SK-N-SH treated with all-trans-retinoic acid at 6 μM for 48 hours (cell line): ENCODE results near the gene HP.
A peak's percentile ranks its signal among the peaks of the same experiment; 100 is the strongest.

Source experiments
- ATAC-seq: fragments of 200-7000 bp; cut with Tn5 transposase; 3 replicates; pipeline ENCODE4 v1.9.1; 2020; ENCODE audit warnings: mild to moderate bottlenecking, moderate library complexity
- ARNTL ChIP-seq: fragments of 450-650 bp; formaldehyde crosslinking; IDR thresholded peaks from 2 replicates; pipeline ENCODE4 v1.5.0; 2020; ENCODE audit warnings: low read depth, mild to moderate bottlenecking, moderate library complexity, borderline replicate concordance
- BACH2 ChIP-seq: fragments of 250-450 bp; sonication (Bioruptor Pico); IDR thresholded peaks from 2 replicates; pipeline ENCODE4 v1.9.0; 2021; ENCODE audit warnings: mild to moderate bottlenecking, borderline replicate concordance
- CSDC2 ChIP-seq: fragments of 250-450 bp; sonication (Bioruptor Pico); IDR thresholded peaks from 2 replicates; pipeline ENCODE4 v1.5.0; 2020; ENCODE audit warnings: mild to moderate bottlenecking, moderate library complexity
- PPARA ChIP-seq: fragments of 250-450 bp; sonication (Bioruptor Pico); IDR thresholded peaks from 2 replicates; pipeline ENCODE4 v1.5.0; 2020; ENCODE audit warnings: mild to moderate bottlenecking, borderline replicate concordance
- RARB ChIP-seq: fragments of 250-450 bp; sonication (Bioruptor Pico); IDR thresholded peaks from 2 replicates; pipeline ENCODE4 v1.8.0; 2021; ENCODE audit warnings: mild to moderate bottlenecking, moderate library complexity
- TCF4 ChIP-seq: fragments of 250-450 bp; sonication (Bioruptor Pico); IDR thresholded peaks from 2 replicates; pipeline ENCODE4 v1.8.0; 2021; ENCODE audit warnings: mild to moderate bottlenecking, moderate library complexity, borderline replicate concordance
- TOX ChIP-seq: fragments of 250-450 bp; sonication (Bioruptor Pico); IDR thresholded peaks from 2 replicates; pipeline ENCODE4 v1.8.0; 2021; ENCODE audit warnings: mild to moderate bottlenecking, moderate library complexity, borderline replicate concordance
- ZC3H10 ChIP-seq: fragments of 250-450 bp; sonication (Bioruptor Pico); IDR thresholded peaks from 2 replicates; pipeline ENCODE4 v1.5.1; 2021; ENCODE audit warnings: mild to moderate bottlenecking, moderate library complexity
- ZFP3 ChIP-seq: fragments of 250-450 bp; sonication (Bioruptor Pico); IDR thresholded peaks from 2 replicates; pipeline ENCODE4 v1.5.0; 2020; ENCODE audit warnings: mild to moderate bottlenecking, moderate library complexity
- ZFP30 ChIP-seq: fragments of 450-650 bp; formaldehyde crosslinking; IDR thresholded peaks from 2 replicates; pipeline ENCODE4 v1.5.0; 2022; ENCODE audit warnings: mild to moderate bottlenecking, moderate library complexity
- ZNF565 ChIP-seq: fragments of 450-650 bp; formaldehyde crosslinking; conservative IDR thresholded peaks from 2 replicates; pipeline ENCODE4 v1.5.0; 2020; ENCODE audit warnings: low read depth, mild to moderate bottlenecking, moderate library complexity
- ZNF70 ChIP-seq: fragments of 450-650 bp; formaldehyde crosslinking; IDR thresholded peaks from 2 replicates; pipeline ENCODE4 v1.5.0; 2020; ENCODE audit warnings: mild to moderate bottlenecking, moderate library complexity
- ZNF8 ChIP-seq: fragments of 450-650 bp; formaldehyde crosslinking; IDR thresholded peaks from 2 replicates; pipeline ENCODE4 v1.5.0; 2020; ENCODE audit warnings: mild to moderate bottlenecking, moderate library complexity
- TF ChIP-seq, protein P1 (sequence below): fragments of 250-450 bp; sonication (Bioruptor Pico); IDR thresholded peaks from 2 replicates; pipeline ENCODE4 v1.5.1; 2021; ENCODE audit warnings: mild to moderate bottlenecking, moderate library complexity
- TF ChIP-seq, protein P2 (sequence below): fragments of 250-450 bp; sonication (Bioruptor Pico); IDR thresholded peaks from 2 replicates; pipeline ENCODE4 v1.8.0; 2021; ENCODE audit warnings: low read depth, mild to moderate bottlenecking, moderate library complexity, borderline replicate concordance
- TF ChIP-seq, protein P3 (sequence below): fragments of 250-450 bp; sonication (Bioruptor Pico); IDR thresholded peaks from 2 replicates; pipeline ENCODE4 v1.5.1; 2020; ENCODE audit warnings: low read depth, mild to moderate bottlenecking, moderate library complexity
- TF ChIP-seq, protein P4 (sequence below): fragments of 250-450 bp; sonication (Bioruptor Pico); IDR thresholded peaks from 2 replicates; pipeline ENCODE4 v1.8.0; 2020; ENCODE audit warnings: mild to moderate bottlenecking, moderate library complexity, borderline replicate concordance

Gene HP

DNA sequence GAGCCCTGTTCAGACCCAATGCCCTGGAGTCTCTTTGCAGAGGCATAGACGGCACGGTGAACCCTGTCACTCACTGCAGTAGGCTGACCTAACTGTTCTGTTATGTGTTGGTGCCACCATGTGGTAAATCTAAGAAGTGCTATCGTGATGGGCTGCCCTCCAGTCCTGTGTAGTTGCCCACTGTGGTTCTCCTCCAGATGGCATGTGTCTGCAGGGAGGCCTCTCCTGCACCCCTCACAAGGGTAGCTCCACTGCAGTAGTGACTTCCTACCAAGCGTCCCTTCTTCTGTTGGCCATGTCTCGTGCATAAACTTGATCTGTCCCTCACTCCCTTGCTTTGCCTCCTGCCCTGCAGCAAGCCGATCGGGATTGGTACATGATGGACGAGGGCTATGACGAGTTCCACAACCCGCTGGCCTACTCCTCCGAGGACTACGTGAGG, 45.1 kb downstream of the HP start:
- TF ChIP-seq TOX (CRISPR knock-in tag) (no peak), ZNF70 (CRISPR knock-in tag) (no peak), PPARA (CRISPR knock-in tag) (no peak), ZFP30 (CRISPR knock-in tag) (no peak), ZNF8 (CRISPR knock-in tag) (no peak)
- TF ChIP-seq, all 23 proteins: peak for 0
- peak; percentile 98 for ATAC-seq

DNA sequence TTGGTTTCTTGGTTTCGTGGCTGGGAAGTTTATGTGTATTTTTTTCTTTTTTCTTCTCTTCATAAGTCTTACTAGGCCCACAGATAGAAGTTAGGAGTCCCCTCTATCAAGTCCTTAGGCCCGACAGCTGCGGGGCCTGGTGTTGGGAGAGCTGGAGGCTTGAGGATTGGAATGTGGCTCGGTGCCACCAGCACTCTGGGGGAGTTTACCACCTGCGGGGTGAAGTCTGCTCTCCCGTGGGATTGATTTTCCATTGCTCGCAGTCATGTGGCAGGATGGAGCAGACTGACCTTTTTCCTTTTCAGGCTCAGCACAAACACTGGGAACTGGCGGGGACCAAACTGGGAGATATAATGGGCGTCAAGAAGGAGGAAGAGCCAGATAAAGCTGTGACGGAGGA, 46.9 kb downstream of the HP start:
- no peak for ATAC-seq
- TF ChIP-seq, protein P1, sequence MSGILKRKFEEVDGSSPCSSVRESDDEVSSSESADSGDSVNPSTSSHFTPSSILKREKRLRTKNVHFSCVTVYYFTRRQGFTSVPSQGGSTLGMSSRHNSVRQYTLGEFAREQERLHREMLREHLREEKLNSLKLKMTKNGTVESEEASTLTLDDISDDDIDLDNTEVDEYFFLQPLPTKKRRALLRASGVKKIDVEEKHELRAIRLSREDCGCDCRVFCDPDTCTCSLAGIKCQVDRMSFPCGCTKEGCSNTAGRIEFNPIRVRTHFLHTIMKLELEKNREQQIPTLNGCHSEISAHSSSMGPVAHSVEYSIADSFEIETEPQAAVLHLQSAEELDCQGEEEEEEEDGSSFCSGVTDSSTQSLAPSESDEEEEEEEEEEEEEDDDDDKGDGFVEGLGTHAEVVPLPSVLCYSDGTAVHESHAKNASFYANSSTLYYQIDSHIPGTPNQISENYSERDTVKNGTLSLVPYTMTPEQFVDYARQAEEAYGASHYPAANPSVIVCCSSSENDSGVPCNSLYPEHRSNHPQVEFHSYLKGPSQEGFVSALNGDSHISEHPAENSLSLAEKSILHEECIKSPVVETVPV (CRISPR knock-in tag), result no peak
- TF ChIP-seq ZFP3 (CRISPR knock-in tag) (no peak), ZNF70 (CRISPR knock-in tag) (no peak), ZFP30 (CRISPR knock-in tag) (no peak), ARNTL (CRISPR knock-in tag) (no peak), CSDC2 (CRISPR knock-in tag) (no peak), TOX (CRISPR knock-in tag) (no peak), ZNF8 (CRISPR knock-in tag) (no peak)
- TF ChIP-seq, protein P2, sequence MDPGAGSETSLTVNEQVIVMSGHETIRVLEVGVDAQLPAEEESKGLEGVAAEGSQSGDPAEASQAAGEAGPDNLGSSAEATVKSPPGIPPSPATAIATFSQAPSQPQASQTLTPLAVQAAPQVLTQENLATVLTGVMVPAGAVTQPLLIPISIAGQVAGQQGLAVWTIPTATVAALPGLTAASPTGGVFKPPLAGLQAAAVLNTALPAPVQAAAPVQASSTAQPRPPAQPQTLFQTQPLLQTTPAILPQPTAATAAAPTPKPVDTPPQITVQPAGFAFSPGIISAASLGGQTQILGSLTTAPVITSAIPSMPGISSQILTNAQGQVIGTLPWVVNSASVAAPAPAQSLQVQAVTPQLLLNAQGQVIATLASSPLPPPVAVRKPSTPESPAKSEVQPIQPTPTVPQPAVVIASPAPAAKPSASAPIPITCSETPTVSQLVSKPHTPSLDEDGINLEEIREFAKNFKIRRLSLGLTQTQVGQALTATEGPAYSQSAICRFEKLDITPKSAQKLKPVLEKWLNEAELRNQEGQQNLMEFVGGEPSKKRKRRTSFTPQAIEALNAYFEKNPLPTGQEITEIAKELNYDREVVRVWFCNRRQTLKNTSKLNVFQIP (CRISPR knock-in tag), result no peak

DNA sequence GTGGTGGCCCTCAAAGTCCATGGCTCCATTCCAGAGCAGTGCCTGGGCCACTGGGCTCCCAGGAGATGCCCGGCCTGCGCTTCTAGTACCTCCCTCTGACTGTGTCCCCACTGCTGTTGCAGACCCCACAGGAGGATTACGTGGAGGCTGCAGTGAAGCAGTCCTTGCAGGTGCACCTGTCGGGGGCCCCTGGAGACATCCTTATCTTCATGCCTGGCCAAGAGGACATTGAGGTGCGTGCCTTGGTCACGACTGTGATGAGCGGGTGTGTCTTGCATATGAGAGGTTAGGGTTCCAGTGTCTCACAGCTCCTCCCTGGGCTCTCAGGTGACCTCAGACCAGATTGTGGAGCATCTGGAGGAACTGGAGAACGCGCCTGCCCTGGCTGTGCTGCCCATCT, 50.6 kb downstream of the HP start:
- ATAC-seq, result no peak
- TF ChIP-seq BACH2 (CRISPR knock-in tag) (no peak), TOX (CRISPR knock-in tag) (no peak), TCF4 (CRISPR knock-in tag) (no peak), ZFP30 (CRISPR knock-in tag) (no peak), ZFP3 (CRISPR knock-in tag) (no peak), ZNF565 (CRISPR knock-in tag) (no peak), ZNF70 (CRISPR knock-in tag) (no peak), RARB (no peak)
- TF ChIP-seq, protein P2 (CRISPR knock-in tag), result no peak
- TF ChIP-seq, protein P3, sequence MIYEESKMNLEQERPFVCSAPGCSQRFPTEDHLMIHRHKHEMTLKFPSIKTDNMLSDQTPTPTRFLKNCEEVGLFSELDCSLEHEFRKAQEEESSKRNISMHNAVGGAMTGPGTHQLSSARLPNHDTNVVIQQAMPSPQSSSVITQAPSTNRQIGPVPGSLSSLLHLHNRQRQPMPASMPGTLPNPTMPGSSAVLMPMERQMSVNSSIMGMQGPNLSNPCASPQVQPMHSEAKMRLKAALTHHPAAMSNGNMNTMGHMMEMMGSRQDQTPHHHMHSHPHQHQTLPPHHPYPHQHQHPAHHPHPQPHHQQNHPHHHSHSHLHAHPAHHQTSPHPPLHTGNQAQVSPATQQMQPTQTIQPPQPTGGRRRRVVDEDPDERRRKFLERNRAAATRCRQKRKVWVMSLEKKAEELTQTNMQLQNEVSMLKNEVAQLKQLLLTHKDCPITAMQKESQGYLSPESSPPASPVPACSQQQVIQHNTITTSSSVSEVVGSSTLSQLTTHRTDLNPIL, result no peak
- TF ChIP-seq, protein P4, sequence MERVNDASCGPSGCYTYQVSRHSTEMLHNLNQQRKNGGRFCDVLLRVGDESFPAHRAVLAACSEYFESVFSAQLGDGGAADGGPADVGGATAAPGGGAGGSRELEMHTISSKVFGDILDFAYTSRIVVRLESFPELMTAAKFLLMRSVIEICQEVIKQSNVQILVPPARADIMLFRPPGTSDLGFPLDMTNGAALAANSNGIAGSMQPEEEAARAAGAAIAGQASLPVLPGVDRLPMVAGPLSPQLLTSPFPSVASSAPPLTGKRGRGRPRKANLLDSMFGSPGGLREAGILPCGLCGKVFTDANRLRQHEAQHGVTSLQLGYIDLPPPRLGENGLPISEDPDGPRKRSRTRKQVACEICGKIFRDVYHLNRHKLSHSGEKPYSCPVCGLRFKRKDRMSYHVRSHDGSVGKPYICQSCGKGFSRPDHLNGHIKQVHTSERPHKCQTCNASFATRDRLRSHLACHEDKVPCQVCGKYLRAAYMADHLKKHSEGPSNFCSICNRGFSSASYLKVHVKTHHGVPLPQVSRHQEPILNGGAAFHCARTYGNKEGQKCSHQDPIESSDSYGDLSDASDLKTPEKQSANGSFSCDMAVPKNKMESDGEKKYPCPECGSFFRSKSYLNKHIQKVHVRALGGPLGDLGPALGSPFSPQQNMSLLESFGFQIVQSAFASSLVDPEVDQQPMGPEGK (CRISPR knock-in tag), result no peak

DNA sequence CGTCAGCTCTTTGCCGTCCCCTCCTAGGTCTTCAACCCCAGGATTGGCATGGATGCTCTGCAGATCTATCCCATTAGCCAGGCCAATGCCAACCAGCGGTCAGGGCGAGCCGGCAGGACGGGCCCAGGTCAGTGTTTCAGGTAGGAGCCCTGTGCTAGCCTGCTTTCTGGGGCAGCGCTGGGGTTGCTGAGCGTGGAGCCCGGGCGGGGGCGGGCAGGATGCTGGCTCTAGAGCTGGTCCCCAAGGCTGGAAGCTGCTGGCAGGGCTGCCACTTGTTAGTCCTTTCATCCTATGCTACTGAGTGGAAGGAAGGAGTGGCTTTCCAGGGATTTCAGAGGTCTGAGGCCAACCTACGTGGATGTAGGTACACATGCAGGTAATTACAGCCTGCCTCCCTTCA, 51.7 kb downstream of the HP start:
- TF ChIP-seq ZNF8 (CRISPR knock-in tag), result no peak
- no peak for TF ChIP-seq BACH2 (CRISPR knock-in tag)
- TF ChIP-seq ZC3H10 (CRISPR knock-in tag), result no peak
- TF ChIP-seq, all 23 proteins: peak for 0
- ATAC-seq, result no peak

DNA sequence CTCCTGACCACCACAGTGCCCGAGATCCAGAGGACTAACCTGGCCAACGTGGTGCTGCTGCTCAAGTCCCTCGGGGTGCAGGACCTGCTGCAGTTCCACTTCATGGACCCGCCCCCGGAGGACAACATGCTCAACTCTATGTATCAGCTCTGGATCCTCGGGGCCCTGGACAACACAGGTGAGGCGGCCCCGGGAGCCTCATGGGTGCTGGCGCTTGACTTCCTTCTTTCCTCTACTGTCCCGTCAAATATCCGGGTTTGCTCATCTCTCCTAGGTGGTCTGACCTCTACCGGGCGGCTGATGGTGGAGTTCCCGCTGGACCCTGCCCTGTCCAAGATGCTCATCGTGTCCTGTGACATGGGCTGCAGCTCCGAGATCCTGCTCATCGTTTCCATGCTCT, 53.1 kb downstream of the HP start:
- no peak for ATAC-seq
- TF ChIP-seq, protein P2 (CRISPR knock-in tag), result no peak
